Activated CD4-positive, alpha-beta T cell treated with anti-CD3 and anti-CD28 coated beads for 36 hours (primary cell): ENCODE data around the gene GNB1. TPM values are rescaled to one million over a fixed set of nuclear protein-coding genes. Genes with fewer than 3 reads are reported as not detected.
"Not testable (repeated sequence)": the region's sequence is repeated elsewhere in the genome, so short reads cannot be mapped to it uniquely, and the experiment has no call there.

ENCODE experiments used
- ATAC-seq: fragments of 200-7000 bp; cut with Tn5 transposase; one replicate; pipeline ENCODE4 v1.10.0; 2021; ENCODE audit warnings: mild to moderate bottlenecking, moderate library complexity
- CTCF ChIA-PET: fragments of 350-600 bp; sonication (Branson Sonifier 250); formaldehyde crosslinking; loops from one replicate; lab custom pipeline; 2021; ENCODE audit warnings: antibody characterized with exemption; lab: Charles Lee
- POLR2A ChIA-PET: fragments of 350-600 bp; sonication (Branson Sonifier 250); formaldehyde crosslinking; loops from one replicate; lab custom pipeline; 2021; ENCODE audit warnings: antibody characterized with exemption, inconsistent platforms; lab: Charles Lee
- DNase-seq: peaks from one replicate; pipeline ENCODE4 v3.0.0-alpha.2; 2020
- H3K27ac Mint-ChIP-seq: one replicate; pipeline ENCODE4 v1.8.0; 2021; ENCODE audit warnings: mixed read lengths
- H3K27me3 Mint-ChIP-seq: one replicate; pipeline ENCODE4 v1.8.0; 2021; ENCODE audit warnings: mixed read lengths
- H3K36me3 Mint-ChIP-seq: one replicate; pipeline ENCODE4 v1.8.0; 2021; ENCODE audit warnings: low read depth, mixed read lengths
- H3K4me1 Mint-ChIP-seq: one replicate; pipeline ENCODE4 v1.8.0; 2021; ENCODE audit warnings: mixed read lengths
- H3K4me3 Mint-ChIP-seq: one replicate; pipeline ENCODE4 v1.8.0; 2021; ENCODE audit warnings: mild to moderate bottlenecking, moderate library complexity, mixed read lengths
- H3K9me3 Mint-ChIP-seq: one replicate; pipeline ENCODE4 v1.8.0; 2021; ENCODE audit warnings: low read depth, mixed read lengths
- intact Hi-C, 2 experiments: fragments of 100-400 bp; cut with DNase I in 1 of 2; cut with micrococcal nuclease in 1 of 2; formaldehyde crosslinking; loops; one replicate each; pipeline versions ENCODE4 v1.14.2 to v1.15.1; 2022 to 2024; cut with DNase I, micrococcal nuclease
- total RNA-seq, 2 experiments: library from RNA; stranded (reverse); gene quantifications; one replicate each; pipeline ENCODE4 v1.2.3, GENCODE V29; 2021

Gene GNB1
- total RNA-seq, 2 experiments from 2014 or later: 347 to 669 TPM

DNA sequence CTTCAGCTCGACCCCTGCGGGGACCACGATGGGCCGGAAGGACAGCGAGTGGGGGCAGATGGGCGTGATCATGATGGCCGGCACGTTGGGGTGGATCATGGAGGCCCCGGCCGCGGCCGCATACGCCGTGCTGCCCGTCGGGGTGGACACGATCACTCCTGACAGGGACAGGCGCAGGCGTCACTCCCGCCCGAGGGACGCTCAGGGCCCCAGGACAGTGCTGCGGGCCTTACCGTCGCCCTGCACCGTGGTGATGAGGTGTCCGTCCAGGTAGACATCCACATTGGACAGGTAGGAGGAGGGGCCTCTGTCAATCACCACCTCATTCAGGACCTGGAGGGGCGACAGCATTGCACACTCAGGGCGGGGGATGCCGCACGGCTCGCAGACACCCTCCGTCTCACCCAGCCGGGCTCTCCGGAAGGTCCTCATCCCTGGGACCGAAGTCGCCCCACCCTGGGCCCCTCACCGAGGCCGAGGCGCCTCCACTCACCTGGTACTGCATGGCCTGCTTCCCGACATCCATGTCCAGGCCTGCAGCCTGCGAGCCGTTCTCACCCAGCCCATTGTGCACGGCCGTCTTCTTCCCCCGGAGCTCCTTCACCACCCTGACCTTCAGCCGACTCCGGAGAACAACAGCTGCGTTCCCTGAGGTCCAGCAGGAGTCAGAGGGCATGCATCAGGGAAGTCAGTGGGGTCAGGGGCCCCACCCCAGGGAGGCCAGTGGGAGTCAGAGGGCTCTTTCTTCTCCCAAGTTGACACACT lies 136.7 kb downstream of the GNB1 start:
- intact Hi-C loops: no loop called here
- Mint-ChIP-seq H3K36me3 (peaks cover 17% of the 10 kb centered on the region), H3K9me3 (no peaks in the 10 kb centered on the region), H3K4me1 (peaks cover 2% of the 10 kb centered on the region), H3K27me3 (no peaks in the 10 kb centered on the region), H3K4me3 (no peak overlapping the region), H3K27ac (no peak overlapping the region)
- POLR2A ChIA-PET: no interaction called here
- ATAC-seq (no peak), DNase-seq (no peak)
- CTCF ChIA-PET: no interaction called here

- no peak for ATAC-seq
- ChIA-PET CTCF (no interaction called here), POLR2A (no interaction called here)
- Mint-ChIP-seq H3K36me3 (peaks cover 17% of the 10 kb centered on the region), H3K27ac (no peak overlapping the region), H3K9me3 (no peaks in the 10 kb centered on the region), H3K4me3 (no peak overlapping the region), H3K27me3 (no peaks in the 10 kb centered on the region), H3K4me1 (peaks cover 3% of the 10 kb centered on the region)
- intact Hi-C loops: no loop called here
- no peak for DNase-seq
These were observed 137.3 kb downstream of the GNB1 start for GRCh38 chr1:1753607-1754005.

GRCh38 chr1:1752636-1753606 lies 138.0 kb downstream of the GNB1 start:
- POLR2A ChIA-PET: no interaction called here
- no peaks in the 10 kb centered on the region for H3K9me3 Mint-ChIP-seq
- no peaks in the 10 kb centered on the region for H3K27me3 Mint-ChIP-seq
- no peak for DNase-seq
- H3K36me3 Mint-ChIP-seq: peaks cover 15% of the 10 kb centered on the region
- no peak overlapping the region for H3K4me3 Mint-ChIP-seq
- H3K4me1 Mint-ChIP-seq: peaks cover 3% of the 10 kb centered on the region
- no peak for ATAC-seq
- CTCF ChIA-PET: no interaction called here
- intact Hi-C loops: no loop called here
- H3K27ac Mint-ChIP-seq: no peak overlapping the region

DNA sequence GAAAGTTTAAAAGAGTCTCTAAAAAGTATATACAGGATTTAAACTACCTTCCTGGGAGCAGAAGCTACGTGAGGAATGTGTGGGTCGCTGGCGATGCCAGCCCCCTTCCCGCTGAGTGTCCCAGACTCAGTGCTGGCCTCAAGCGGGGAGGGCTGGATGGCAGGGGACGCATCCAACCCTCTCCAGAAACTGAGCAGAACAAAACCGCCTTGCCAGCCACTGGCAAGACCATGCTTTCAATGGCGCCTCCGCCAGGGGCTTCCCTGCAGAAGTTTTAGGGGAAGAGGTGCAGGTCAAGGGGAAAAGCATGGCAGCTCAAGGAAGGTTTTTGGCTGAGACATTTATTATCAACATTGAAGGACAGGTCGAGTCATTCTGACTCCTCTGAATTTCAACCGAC lies 138.7 kb downstream of the GNB1 start:
- Mint-ChIP-seq H3K36me3 (peaks cover 8% of the 10 kb centered on the region), H3K9me3 (no peaks in the 10 kb centered on the region), H3K4me3 (no peak overlapping the region), H3K27ac (no peak overlapping the region), H3K4me1 (peaks cover 3% of the 10 kb centered on the region), H3K27me3 (no peaks in the 10 kb centered on the region)
- ChIA-PET CTCF (no interaction called here), POLR2A (no interaction called here)
- no peak for DNase-seq
- intact Hi-C loops: no loop called here
- no peak for ATAC-seq

DNA sequence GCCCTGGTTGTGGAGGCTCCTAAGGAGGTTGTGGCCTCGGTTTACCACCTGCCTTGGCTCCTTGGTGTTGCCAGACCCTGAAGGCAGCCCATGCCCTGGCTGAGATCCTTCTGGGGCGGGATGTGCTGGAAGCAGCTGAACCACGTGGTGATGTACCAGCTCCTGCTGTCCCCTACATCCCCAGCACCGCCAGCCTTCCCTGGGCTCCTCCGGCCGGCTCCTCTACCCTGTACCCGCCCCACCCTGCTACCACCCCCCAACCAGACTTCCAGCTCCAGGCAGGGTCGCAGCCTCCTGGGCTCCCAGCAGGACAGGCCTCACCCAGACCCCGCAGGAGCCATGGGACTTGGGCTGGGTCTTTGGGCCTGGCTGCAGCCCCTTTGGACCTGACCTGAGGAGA lies 140.9 kb downstream of the GNB1 start:
- H3K9me3 Mint-ChIP-seq, POLR2A ChIA-PET, ATAC-seq, H3K4me1 Mint-ChIP-seq, H3K27ac Mint-ChIP-seq, CTCF ChIA-PET, H3K27me3 Mint-ChIP-seq, H3K36me3 Mint-ChIP-seq, H3K4me3 Mint-ChIP-seq, DNase-seq: not testable (repeated sequence)
- intact Hi-C loops: loop anchor here in 1 of 2 experiments (2.0 to 10.0 kb wide), 2 partner anchors 55 to 159 kb away; partner anchors contain the start of gene SLC35E2B

DNA sequence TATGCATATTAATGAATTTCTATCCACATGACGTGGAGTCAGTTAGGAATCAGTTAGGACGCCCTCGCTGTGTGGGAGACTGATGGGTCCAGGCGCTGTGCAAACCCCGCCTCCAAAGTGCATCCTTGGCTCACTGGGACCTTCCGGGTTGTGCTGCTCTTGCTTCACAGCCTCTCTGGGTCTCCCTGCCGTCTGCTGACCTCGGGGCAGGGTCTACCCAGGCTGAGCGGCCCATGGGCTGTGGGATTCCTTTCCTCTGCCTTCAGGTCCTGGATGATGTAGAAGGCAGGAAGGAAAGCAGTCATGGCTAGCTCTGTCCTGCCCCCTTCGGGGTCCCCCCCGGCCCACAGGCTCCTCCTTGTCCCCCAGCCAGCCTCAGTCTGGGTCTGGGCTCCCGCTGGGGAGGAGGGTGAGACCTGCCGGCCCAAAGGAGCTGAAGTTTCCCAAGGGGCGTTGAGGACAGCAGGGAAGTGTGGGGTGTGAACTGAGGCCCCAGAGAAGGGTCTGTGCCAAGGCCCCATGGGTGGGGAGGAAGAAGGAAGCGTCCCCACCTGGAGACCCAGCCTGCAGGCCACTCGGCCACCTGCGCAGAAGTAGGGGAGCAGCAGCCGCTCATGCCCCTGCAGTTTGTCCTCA lies 142.1 kb downstream of the GNB1 start:
- POLR2A ChIA-PET: no interaction called here
- no peak for ATAC-seq
- intact Hi-C loops: loop anchor here in 1 of 2 experiments (2.0 to 10.0 kb wide), 2 partner anchors 54 to 160 kb away; partner anchors contain the start of gene SLC35E2B
- Mint-ChIP-seq H3K27me3 (no peaks in the 10 kb centered on the region), H3K9me3 (no peaks in the 10 kb centered on the region), H3K27ac (peak overlapping the region; percentile 8), H3K36me3 (peaks cover 3% of the 10 kb centered on the region), H3K4me3 (no peak overlapping the region), H3K4me1 (peaks cover 3% of the 10 kb centered on the region)
- DNase-seq: no peak
- CTCF ChIA-PET: no interaction called here

GRCh38 chr1:1746566-1746909 lies 144.3 kb downstream of the GNB1 start:
- CTCF ChIA-PET, H3K36me3 Mint-ChIP-seq, H3K4me1 Mint-ChIP-seq, POLR2A ChIA-PET, H3K9me3 Mint-ChIP-seq, DNase-seq, H3K27ac Mint-ChIP-seq, H3K27me3 Mint-ChIP-seq: not testable (repeated sequence)
- peak overlapping the region; percentile 32 for H3K4me3 Mint-ChIP-seq
- intact Hi-C loops: loop anchor here in 1 of 2 experiments (10.0 kb wide), 1 partner anchor 52 kb away; the partner anchor contains the start of gene SLC35E2B
- peak; percentile 90 for ATAC-seq

GRCh38 chr1:1745651-1746565 lies 145.0 kb downstream of the GNB1 start:
- POLR2A ChIA-PET, H3K9me3 Mint-ChIP-seq, CTCF ChIA-PET, H3K36me3 Mint-ChIP-seq, H3K4me1 Mint-ChIP-seq, H3K27me3 Mint-ChIP-seq: not testable (repeated sequence)
- intact Hi-C loops: loop anchor here in 1 of 2 experiments (10.0 kb wide), 1 partner anchor 51 kb away; the partner anchor contains the start of gene SLC35E2B
- Mint-ChIP-seq H3K27ac (peak overlapping the region; percentile 58), H3K4me3 (peak overlapping the region; percentile 43)
- peak; percentile 87 for DNase-seq
- peak; percentile 66 for ATAC-seq

DNA sequence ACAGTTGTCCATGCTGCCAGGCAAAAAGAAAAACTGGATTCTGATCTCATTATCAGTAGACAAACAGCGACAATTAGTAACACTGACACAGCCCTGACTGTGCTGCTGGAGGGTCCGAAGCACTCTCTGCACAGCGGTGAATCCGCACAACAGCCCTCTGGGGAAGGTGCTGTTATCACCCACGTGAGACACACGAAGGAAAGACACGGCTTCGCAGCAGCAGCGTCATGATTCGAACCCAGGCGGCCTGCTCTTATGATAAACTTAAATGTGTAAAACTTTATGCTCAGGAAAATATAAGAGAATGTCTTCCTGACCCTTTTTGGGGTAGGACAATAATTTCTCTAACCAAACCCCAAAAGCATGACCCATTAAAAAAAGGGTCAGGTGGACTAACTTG lies 148.4 kb downstream of the GNB1 start:
- POLR2A ChIA-PET, H3K4me3 Mint-ChIP-seq, H3K4me1 Mint-ChIP-seq, DNase-seq, ATAC-seq, H3K9me3 Mint-ChIP-seq, H3K27ac Mint-ChIP-seq, CTCF ChIA-PET, H3K27me3 Mint-ChIP-seq, H3K36me3 Mint-ChIP-seq: not testable (repeated sequence)
- intact Hi-C loops: loop anchor here in 1 of 2 experiments (10.0 kb wide), 1 partner anchor 48 kb away; the partner anchor contains the start of gene SLC35E2B

GRCh38 chr1:1741013-1741412 lies 149.9 kb downstream of the GNB1 start:
- H3K9me3 Mint-ChIP-seq, H3K4me1 Mint-ChIP-seq, DNase-seq, ATAC-seq, H3K36me3 Mint-ChIP-seq, CTCF ChIA-PET, H3K27me3 Mint-ChIP-seq, POLR2A ChIA-PET, H3K4me3 Mint-ChIP-seq: not testable (repeated sequence)
- H3K27ac Mint-ChIP-seq: peak overlapping the region; percentile 8
- intact Hi-C loops: loop anchor here in 1 of 2 experiments (10.0 kb wide), 1 partner anchor 46 kb away; the partner anchor contains the start of gene SLC35E2B
